Stimulated activated naive CD8-positive, alpha-beta T cell treated with anti-CD3 and anti-CD28 coated beads, Interleukin-15, Interleukin-2, amounts not matched to agents 100 U/mL and 50 U/mL, for 24 hours (primary cell): ENCODE results near the gene TMEM240.
"Not testable (repeated sequence)": the region's sequence is repeated elsewhere in the genome, so short reads cannot be mapped to it uniquely, and the experiment has no call there.

Experiments
- ATAC-seq: fragments of 150-1000 bp; cut with Tn5 transposase; one replicate; pipeline ENCODE4 v1.10.0; 2021
- DNase-seq: peaks from one replicate; pipeline ENCODE4 v3.0.0; 2021

TMEM240 gene

GRCh38 chr1:1557688-1558087 is 17.3 kb upstream of the TMEM240 start:
- DNase-seq, ATAC-seq: not testable (repeated sequence)

DNA sequence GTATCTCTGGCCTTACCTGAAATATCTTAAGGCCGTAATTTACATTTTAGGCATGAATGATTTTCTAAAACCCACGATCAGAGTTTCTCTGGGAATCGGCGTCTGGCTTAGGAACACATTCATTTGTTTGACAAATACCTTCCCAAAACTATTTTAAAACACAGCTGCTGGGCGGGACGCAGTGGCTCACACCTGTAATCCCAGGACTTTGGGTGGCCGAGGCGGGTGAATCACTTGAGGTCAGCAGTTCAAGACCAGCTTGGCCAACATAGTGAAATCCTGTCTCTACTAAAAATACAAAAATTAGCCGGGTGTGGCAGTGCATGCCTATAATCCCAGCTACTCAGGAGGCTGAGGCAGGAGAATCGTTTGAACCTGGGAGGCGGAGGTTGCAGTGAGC is 16.5 kb upstream of the TMEM240 start:
- not testable (repeated sequence) for DNase-seq, ATAC-seq

DNA sequence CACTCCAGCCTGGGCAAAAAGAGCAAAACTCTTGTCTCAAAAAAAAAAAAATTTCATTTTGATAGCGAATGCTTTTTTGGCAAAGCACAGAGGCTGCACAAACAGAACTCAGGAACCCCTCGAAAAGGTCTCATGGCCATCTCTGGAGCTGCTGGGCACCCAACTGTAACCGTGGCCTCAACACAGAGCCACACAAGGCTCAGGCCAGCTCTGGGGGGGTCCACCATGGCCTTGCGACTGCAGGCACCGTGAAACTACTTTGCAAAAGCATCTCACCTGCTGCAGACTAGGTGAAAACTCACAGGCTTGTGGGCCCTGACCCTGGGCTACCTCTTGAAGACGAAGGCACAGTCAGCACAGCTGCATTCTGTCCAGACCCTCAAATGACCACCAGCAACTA is 16.1 kb upstream of the TMEM240 start:
- DNase-seq = no peak
- no peak for ATAC-seq

- DNase-seq = no peak
- ATAC-seq = no peak
Measured at GRCh38 chr1:1554926-1555915, 14.8 kb upstream of the TMEM240 start.

- ATAC-seq (no peak), DNase-seq (no peak)
Measured at GRCh38 chr1:1554550-1554925, 14.1 kb upstream of the TMEM240 start.

DNA sequence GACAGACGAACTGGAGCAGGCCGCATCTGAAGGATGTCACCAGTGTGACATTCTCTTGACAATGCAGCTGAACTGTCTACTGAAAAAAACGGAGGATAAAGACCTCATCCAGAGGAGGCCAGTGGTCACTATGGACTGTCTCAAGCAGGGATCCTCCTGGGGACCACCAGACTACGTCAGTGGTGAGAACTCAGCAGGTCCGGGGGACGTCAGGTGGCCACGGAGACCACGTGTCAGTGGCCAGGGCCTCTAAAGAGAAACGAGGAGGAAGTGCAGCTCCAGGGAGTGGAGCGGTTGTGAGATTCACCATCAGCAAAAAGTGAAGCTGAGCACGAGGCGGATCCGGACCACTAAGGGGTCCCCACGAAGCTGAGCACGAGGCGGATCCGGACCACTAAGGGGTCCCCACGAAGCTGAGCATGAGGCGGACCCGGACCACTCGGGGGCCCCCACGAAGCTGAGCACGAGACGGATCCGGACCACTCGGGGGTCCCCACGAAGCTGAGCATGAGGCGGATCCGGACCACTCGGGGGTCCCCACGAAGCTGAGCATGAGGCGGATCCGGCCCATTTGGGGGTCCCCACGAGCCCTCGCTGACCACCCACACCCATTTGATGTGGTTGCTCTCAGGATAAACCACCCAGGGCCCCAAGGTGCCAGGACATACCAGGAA is 13.5 kb upstream of the TMEM240 start:
- DNase-seq (no peak), ATAC-seq (no peak)

DNA sequence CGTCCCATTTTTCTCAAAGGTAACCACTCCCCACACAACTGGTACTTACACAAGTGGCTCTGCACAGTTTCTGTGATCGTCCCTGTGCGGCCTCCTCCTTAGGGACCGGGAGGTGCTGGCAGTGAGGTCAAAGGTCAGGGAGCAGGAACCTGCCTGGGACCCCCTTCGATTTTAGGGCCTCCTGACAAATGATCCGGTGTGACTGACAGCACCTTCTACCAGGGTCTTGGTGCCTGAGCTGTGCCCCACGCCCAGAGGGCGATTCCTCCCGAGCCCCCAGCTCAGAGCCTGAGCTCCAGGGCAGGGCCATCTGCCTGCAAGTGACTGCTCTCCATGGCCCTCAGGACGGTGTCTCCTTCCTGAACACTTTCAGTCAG is 11.8 kb upstream of the TMEM240 start:
- DNase-seq (no peak), ATAC-seq (no peak)

- ATAC-seq = no peak
Measured at GRCh38 chr1:1551524-1552262, 11.3 kb upstream of the TMEM240 start.

DNA sequence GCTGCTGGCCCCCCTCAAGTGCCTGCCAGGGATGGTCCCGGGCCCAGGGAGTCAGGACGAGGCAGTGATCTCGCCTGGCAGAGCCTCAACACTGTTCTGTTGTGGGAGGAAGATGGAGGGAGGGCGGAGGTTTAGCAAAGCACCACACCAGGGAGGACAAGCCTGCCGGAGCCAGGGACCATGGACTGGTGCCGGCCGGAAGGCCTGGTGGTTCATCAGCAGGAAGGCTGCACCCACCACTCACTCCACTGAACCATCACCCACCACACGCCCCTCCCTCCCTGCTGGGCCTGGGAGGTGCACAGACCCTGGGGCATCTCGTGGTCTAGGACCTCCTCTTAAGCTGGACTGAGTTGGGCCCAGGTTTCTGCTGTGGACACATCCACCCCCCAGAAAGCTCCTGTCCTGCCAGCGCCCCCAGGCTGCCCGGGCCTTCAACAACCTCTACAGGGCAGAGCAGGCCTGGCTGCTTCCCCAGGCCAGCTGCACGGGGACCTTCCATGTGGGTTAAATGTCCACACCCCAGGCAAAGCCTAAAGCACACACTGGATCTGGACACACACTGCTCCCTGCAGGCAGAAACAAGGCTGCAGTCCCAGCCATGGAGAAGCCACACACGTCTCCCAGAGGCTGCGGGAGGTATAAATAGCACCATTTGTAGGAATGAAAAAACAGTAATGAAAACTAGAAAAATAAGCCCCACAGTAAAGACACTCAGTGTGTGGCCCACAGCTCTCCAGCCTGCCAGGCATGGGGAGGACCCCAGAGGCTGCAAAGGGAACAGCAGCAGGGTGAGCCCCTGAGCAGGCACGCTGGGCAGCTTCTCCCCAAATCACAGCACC is 10.4 kb upstream of the TMEM240 start:
- DNase-seq (no peak), ATAC-seq (peak; percentile 16)

More at GRCh38 chr1:1551524-1552262, 11.3 kb upstream of the TMEM240 start:
- no peak for DNase-seq

DNA sequence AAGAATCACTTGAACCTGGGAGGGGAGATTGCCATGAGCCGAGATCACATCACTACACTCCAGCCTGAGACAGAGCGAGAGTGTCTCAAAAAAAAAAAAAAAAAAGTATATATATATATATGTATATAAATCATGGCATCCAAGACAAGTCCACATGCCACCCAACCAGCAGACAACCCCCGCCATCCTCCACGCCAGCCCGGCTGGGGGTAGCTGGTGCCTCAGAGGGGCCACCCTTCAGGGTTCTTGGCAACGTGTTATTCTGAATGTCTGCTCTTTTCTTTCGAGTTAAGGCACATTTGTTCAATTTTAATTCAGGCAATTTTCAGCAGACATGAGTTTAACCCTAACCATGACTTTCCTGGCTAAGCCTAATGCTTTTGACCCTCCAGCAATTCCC is 9.7 kb upstream of the TMEM240 start:
- DNase-seq = no peak

GRCh38 chr1:1548591-1548990 is 8.2 kb upstream of the TMEM240 start:
- no peak for ATAC-seq

More for the DNA sequence above, 9.7 kb upstream of the TMEM240 start:
- ATAC-seq = no peak

GRCh38 chr1:1547476-1547875 is 7.1 kb upstream of the TMEM240 start:
- ATAC-seq (no peak), DNase-seq (no peak)

More at GRCh38 chr1:1548591-1548990, 8.2 kb upstream of the TMEM240 start:
- DNase-seq = no peak

- ATAC-seq (no peak), DNase-seq (no peak)
Measured at GRCh38 chr1:1547011-1547410, 6.6 kb upstream of the TMEM240 start.

DNA sequence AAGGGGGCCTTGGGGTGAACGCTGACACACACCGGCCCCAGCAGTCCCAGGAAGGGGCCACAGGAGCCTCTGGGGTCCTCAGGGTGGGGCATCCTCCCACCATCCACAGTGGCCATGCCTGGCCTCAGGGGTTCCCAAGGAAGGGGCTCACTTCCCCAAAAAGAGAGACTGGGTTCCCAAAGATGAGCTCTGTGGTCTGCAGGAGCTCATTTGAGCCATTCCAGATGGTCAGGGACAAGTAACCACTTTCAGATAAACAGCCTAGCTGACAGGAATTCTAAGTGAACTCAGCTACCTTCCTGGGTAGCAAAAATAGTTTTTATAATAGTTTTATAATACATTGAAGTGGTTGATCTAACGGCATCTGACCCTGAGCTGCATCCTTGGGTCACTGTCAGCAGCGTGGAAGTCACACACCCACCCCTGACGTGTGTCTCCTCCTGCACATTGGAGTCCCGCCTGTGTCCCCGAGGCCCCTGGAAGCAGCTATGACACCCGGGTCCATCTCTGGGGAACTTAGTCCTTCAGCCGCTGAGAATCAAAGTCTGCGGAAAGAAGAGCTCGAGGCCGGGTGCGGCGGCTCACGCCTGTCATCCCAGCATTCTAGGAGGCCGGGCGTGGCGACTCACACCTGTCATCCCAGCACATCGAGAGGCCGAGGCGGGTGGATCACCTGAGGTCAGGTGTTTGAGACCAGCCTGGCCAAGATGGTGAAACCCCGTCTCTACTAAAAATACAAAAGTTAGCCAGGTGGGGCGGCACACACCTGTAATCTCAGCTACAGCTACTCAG is 5.7 kb upstream of the TMEM240 start:
- DNase-seq = no peak
- ATAC-seq = no peak

GRCh38 chr1:1544544-1544943 is 4.1 kb upstream of the TMEM240 start:
- ATAC-seq = no peak

DNA sequence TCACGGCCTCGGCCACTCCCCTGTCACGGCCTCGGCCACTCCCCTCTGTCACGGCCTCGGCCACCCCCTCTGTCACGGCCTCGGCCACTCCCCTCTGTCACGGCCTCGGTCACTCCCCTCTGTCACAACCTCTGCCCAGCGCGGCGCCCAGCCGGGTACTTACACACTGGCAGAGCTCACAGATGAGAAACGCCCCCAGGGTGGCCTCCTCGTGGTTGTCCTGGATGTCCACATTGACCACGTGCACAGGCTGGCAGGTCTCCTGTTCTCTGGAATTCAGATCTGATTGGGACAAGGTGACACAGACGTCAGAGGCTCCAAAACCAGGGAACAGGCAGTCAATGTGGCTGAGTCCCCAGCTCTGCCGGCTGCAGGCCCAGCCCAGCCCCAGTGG is 3.3 kb upstream of the TMEM240 start:
- DNase-seq (no peak), ATAC-seq (no peak)

More at GRCh38 chr1:1544544-1544943, 4.1 kb upstream of the TMEM240 start:
- DNase-seq = no peak

DNA sequence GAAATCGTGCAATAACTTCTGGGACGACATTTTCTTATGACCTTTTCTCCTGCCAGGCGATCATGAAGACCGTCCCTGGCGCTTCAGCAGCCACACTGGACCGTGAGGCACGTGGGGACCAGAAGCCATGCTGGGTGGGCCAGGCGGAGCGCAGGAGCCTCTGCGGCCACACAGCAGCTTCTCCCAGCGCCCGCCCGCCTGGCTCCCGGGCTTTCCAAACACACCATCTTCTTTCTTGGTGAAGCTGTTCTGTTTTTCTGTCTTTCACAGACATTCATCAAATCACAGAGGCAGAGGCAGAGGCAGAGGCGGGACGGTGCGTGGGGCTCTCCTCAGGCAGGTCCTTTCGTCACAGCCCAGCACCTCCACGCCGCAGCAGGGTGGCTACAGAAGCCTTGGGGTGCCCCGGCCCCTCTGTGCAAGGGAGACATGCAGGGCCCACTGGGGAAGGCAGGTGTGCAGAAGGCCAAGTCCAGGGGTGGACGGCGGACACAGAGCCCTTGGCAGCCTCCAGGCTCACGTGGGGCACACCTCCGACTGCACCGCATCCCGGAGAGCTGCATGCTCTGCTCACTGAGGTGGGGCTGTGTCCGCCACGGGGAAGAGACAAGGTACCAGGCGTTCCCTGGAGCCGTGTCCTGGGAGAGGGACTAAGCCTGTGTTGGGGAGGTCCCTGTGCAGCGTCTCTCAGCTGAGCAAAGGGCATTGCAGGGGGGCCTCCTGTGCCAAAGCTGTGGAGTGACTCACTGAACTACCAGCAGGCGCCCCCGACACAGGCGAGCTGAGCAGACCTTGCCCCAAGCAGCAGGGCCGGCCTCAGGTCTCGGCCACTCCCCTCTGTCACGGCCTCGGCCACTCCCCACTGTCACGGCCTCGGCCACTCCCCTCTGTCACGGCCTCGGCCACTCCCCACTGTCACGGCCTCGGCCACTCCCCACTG is 2.6 kb upstream of the TMEM240 start:
- DNase-seq = no peak
- no peak for ATAC-seq

DNA sequence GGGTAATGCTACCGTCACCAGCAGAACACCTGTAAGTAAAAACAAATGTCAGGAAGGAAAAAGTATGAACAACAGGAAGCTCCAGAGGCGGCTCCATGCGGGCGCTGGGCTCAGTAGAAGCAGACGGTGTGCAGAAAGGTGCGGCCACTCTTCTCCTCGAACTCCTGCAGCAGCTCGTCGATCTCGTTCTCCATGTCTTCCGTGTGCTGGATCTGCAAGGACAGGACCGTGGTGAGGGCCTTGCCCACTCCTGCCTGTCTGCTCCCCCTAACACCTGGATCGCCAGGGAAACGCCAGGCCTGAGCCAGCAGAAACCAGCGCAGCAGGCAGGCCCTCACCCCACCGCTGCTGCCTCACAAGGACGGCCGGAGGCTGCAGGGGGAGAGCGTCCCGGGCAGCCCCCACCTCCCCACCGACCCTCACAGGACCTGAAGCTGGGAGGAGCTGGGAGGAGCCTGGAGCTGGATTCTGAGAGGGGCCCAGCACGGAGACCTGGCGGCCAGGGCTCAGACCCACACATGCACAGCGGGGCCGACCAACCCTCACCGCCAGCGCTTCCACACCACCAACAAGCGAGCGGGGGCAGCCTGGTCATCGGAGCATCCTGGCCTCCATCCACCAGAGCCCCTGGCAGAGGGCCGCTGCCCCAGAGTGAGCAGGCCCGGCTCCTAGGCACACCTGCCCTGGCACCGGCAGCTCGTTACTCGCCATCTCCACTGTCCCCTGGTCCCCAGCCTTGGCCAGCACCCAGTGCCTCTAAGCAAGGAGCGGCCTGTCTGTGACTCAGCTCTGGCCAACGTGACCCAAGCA is 1.7 kb upstream of the TMEM240 start:
- ATAC-seq (no peak), DNase-seq (no peak)
